SK-N-MC (cell line): ENCODE measurements around the gene NKX1-1.

Source experiments
- EZH2 ChIP-seq: fragments of 200-600 bp; sonication (generic); IDR thresholded peaks from one replicate; pipeline ENCODE4 v1.6.1; 2017; ENCODE audit warnings: antibody characterized with exemption
- POLR2AphosphoS5 ChIP-seq: IDR thresholded peaks from 2 replicates; pipeline ENCODE4 v1.6.1; 2012; ENCODE audit warnings: mild to moderate bottlenecking, low read depth, low read length, borderline replicate concordance

GRCh38 chr4:1446502-1447386 is 40.5 kb upstream of the NKX1-1 start:
- TF ChIP-seq EZH2 (no peak), POLR2AphosphoS5 (no peak)
